GM19328 (cell line): ENCODE measurements around the gene CDH23.

Experiments
- ATAC-seq: cut with Tn5 transposase; IDR thresholded peaks from one replicate; pipeline ENCODE4 v1.9.1; 2021; ENCODE audit warnings: mild to moderate bottlenecking, moderate library complexity; ENCODE audit not compliant: unreplicated experiment

Gene CDH23

DNA sequence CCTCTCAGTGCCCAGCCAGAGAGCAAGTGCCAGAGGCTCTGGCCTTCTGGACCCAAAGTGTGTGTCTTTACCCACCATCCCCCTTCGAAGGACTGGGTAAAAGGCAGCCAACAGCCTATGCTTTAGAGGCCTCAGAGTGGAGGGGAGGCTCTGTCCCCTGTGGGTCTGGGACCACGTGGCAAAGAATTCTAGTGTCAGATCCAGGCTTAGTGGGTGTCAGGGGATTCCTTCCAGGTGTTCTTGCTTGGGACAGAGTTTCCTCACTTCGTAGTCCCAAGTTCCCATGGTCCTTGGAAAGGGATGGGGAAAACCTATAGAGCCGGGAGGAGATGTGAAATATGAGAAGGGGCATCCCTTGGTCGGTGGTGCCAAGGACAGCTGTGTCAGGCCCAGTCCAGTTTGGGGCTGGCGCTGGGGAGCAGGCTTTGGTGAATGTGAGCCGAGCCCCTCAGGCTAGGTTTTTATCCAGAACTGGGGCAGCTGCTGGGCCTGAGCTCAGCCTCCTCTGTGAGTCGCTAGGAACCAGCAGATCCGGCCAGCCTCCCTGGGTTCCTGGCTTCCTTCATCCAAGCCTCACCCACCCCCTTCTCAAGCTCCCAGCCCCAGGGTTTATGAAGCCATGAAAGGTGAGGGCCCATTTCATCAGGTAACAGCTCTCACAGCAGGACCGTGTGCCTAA is 251.7 kb downstream of the CDH23 start:
- ATAC-seq: no peak

DNA sequence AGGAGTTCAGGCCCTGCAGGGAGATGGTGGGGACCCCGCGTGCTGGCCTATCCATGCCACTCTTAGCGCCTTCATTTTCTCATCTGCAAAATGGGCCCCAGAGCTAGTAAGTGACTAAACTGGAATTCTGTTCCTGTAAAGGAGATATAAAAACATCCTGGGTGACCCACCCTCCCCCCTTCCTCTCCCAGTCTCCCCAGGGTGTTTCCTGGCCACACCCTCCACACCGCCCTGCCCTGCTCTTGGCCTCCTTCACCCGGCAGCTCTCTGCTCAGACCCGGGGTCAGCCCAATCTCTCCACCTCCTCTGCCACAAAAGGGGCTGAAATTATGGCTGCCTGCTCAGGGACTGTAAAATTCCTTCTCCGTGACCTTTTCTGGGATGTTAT is 252.2 kb downstream of the CDH23 start:
- no peak for ATAC-seq

DNA sequence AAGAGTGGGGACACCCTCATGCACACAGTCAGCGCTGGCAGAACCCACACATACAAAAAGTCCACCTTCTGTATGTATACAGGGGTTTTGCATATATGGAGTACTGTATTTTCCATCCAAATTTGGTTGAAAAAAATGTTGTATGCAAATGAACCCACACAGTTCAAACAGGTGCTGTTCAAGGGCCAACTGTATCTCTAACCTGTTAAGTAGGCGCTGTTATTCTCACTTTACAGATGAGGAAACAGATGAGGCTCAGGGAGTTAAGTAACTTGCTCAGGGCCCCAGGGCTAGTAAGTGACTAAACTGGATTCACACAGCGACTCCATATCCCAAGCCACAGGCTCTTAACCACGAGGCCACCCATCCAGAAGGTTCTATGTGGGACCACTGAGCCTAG is 252.9 kb downstream of the CDH23 start:
- no peak for ATAC-seq

DNA sequence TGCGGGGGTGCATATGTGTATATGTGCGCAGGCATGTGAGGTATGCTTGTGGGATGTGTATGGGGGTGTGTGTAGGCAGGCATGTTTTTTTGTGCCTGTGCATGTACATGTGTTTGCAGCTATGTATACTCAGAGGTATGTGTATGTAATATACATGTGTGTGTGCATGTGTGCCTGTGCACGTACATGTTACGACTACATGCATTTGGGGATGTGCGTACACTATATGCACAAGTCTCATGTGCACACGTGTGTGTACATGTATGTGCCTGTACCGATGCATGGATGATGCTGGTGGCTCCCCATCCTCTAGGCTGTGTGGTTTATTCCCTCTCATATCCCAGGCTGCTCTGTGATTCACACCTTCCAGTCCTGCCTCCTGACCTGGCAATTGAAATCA is 253.7 kb downstream of the CDH23 start:
- ATAC-seq: no peak

DNA sequence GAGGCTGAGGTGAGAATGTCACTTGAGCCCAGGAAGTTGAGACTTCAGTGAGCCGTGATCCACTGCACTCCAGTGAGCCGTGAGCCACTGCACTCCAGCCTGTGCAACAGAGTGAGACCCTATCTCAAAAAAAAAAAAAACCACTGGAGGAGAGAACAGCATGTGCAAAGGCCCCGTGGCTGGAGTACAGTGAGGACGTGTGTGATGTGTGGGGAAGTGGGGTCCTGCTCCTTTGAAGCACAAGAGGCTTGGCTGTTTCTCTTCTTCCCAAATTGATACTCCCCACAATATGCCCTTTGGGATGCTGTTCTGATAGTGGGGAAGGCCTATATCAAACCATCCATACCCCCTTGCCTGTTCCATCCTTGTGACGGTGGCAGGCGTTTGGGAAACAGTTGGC is 254.7 kb downstream of the CDH23 start:
- no peak for ATAC-seq

DNA sequence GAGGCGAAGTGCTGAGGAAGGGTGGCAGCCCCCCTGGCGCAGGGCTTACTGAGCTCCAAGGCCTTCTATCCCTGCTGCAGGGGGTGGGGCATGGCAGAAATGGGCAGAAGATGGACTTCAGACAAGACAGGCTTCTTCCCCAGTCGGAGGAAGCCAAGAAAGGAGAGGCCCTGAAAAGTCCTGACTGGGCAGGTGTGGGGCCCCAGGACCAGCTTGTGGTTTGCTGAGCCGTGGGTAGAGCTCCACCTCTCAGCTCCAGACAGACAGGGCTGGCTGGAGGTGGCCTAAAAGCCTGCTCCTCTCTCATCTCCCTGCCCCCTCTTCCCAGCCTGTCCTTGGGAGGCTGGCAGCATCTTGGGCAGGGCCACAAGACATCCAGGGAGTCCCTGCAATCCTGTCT is 255.2 kb downstream of the CDH23 start:
- no peak for ATAC-seq

DNA sequence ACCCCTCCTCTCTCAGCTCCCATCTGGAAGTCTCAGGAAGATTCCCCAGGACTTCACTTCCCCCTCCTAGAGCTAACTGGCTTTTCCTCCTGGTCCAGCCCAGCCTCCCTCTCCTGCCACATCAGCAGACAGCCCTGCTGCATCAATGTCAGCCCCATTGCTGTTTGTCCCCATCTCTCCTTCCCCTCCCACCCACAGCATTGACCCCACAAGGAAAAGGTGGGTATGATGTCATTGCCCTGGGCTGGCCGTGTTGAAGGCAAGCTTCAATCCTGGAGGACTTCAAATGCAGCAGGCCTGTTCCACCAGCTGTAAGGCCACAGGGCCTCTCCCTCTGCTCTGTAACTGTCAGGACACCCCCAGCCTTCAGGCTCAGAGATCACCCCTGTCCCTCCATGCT is 256.3 kb downstream of the CDH23 start:
- no peak for ATAC-seq

DNA sequence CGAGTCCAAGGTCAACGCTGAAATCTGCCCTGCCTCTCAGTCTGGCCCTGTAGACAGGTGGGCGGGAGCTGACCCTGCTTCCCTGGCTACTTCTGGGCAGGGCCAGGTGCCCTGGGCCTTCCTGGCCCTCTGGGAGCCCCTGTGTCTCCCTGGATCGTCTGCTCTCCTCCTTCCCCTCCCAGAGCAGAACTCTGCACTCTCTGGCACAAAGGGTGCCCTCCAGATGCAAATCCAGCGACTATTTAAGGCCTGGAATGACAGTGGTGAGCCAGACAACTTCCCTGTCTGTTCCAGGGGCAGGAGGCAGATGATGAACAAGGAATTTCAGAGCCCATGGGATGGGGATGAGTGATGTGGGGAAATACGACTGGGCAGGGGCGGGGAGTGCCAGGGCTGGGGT is 259.5 kb downstream of the CDH23 start:
- no peak for ATAC-seq

DNA sequence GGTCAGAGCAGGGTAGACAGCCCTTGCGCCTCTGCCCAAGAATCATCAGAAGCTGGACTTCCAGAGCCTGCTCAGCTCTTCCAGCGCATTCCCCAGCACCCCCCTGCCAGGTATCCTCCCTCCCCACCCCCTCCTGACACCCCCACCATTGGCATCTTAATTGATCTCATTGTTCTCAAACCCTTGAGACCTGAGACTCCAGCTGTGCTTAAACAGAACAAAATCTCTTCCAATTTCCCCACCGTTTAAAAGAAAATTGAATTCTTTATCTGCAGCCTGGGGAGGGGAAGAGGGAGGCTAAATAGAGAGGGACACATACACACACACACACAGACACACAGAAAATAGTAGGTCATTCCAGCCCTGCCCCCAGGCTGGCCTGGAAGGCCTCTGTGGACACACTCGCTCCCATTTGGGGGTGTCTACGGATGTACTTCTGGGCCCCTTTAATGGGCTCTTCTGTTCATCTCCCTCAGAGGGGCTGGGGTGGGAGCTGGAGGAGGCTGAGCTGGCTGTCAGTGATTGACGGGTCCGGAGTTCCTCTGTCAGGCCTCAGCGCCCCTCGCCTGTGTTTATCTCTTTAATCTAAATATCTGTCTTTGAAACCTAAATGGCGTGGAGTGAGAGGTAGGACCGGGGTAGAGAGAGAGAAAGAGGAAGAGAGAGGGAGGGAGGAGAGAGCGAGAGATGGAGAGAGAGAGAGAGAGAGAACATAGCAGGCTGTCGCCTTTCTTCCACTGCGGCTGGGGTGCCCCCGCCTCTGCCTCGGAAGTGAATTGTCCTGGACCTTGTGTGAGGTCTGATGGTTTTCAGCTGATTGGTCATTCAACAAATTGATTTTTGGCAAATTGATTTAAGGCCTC is 261.1 kb downstream of the CDH23 start:
- no peak for ATAC-seq

DNA sequence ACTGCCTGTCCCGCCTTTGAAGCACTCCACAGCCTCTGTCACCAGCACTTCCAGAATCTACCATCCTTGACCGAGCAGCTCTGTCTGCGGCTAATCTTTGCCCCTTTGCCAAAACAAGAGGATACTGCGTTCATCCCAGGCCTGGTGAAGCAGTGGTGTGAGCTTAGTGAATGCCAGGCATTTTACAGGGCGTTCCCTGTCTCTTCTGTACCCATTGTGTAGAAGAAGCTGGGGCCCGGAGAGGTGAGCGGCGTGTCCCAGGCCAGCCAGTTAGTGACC is 261.7 kb downstream of the CDH23 start:
- no peak for ATAC-seq

DNA sequence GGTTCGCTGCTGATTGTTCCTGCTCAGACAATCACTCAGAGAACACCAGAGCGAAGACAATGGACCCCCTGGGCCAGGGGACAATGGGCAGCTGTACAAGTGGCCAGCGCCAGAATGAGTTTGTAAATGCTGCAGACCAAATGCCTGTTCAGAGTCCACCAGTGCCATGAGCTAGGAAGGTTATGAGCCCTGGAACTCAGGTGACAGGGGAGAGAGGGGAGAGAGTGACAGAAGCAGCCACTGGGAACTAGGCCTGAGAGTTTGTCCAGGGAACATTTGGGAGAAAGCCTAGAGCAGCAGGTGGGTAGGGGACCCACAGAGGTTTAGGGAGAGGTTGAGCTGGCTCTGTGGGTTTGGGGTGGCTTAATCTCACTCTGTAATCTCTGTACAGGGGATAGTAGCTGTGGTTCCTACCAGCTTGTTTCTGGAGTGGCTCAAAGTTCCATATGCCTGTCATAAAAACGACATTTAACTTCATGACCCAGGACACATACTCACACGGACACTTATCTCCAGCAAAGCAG is 262.5 kb downstream of the CDH23 start:
- ATAC-seq: no peak

DNA sequence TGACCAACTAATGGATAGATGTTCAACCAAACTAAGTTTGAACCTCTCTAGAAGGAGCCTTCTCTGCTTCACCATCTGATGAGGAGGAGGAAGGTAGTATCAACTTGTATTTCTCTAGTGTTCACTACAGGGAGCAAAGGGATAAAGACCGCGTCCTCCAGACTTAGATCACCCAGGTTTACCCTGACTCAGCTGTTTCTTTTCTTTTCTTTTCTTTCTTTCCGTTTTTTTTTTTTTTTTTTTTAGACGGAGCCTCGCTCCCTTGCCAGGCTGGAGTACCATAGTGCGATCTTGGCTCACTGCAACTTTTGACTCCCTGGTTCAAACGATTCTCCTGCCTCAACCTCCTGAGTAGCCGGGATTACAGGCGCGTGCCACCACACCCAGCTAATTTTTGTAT is 263.0 kb downstream of the CDH23 start:
- ATAC-seq: no peak

DNA sequence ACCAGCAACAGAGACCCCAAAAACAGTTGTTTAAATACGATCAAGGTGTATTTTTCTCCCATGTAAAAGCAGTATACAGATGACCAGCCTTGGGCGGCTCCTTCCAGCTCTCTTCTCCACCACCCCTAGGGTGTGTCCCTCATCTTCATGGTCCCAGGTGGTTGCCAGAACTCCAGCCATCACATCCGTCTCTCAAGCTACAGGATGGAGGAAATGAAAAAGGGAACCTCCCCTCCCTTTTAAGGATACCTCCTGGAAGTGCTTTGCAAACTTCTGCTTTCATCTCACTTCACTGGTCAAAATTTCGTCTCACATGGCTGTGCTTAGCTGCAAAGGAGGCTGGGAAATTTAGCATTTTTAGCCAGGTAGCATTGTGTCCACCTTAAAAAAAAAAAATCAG is 263.6 kb downstream of the CDH23 start:
- no peak for ATAC-seq

DNA sequence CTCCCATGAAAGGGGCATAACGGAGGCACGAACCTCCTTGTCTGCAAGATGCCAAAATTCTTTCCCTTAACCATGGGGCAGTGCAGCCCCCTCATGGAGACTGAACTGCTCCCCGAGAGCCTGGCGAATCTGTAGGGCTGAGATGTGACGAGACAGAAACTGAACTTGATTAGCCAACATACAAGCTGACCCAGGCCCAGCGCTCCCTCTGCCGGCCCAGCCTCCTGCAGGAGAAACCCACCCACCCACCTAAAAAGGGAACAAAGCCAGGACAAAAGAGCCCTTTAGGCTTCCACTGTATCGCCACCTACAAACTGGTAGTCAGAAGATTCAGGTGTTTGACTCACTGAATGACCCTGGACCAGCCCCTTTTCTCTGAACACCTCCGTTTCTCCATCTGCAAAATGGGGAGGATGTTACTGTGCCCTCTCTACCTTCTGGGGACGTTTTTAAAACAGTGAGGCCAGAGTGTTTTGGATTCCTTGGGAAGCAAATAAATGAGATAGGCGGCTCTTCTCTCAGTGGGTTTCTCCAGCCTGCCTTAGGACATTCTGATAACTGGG is 264.4 kb downstream of the CDH23 start:
- no peak for ATAC-seq

DNA sequence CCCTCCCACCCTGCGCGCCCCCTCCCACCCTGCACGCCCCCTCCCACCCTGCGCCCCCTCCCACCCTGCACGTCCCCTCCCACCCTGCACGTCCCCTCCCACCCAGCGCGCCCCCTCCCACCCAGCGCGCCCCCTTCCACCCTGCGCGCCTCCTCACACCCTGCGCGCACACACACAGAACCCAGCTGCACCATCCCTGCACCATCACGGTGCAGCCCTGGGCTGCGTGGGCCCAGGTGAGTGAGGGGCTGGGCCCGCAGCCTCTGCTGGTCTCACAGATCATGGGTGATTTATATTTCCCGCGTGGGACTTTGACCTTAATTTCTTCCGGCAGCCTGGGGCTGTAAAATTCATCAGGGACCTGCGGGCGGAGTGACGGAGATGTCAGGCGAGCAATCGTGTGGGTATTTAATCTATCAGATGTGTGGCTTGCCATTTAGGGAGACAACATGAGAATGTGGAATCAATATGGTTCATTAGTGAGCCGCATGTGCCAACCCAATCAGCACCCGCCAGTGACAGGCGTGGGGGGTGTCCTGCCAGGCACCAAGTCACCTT is 265.1 kb downstream of the CDH23 start:
- ATAC-seq: no peak

DNA sequence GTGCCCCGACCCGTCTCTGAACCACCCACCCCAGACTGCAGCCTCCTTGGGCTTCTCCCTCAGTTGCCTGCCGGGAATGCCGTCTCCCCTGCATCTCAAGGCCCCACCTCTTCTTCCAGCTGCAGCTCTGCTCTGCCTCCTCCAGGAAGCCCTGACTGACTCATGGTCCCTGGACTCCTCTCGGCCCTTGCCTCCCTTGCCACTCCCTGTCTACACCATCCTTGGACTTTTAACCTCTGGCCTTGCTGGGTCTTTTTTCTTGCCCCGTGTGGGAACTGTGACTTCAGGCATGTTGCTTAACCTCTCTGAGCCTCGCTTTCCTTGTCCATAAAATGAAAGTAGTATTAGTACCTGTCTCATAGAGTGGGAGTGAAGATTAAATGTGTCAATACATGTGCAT is 266.6 kb downstream of the CDH23 start:
- no peak for ATAC-seq

DNA sequence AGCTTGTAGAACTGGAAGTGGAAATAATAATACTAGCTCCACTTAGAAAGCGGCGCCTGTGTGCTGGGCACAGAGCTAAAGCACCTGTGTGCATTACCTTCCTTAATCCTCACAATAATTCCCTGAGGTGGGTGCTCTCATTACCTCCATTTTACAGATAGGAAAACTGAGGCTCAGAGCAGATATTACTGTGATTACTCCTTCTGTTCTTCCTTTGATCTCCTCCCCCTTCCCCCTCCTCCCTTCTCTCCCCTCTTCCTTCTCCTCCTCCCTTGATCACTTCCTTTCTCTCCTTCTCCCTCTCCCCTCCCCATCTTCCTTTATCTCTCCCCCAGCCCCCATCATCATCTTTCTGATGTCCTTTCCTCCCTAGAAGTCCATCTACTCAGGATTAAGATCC is 267.9 kb downstream of the CDH23 start:
- no peak for ATAC-seq

DNA sequence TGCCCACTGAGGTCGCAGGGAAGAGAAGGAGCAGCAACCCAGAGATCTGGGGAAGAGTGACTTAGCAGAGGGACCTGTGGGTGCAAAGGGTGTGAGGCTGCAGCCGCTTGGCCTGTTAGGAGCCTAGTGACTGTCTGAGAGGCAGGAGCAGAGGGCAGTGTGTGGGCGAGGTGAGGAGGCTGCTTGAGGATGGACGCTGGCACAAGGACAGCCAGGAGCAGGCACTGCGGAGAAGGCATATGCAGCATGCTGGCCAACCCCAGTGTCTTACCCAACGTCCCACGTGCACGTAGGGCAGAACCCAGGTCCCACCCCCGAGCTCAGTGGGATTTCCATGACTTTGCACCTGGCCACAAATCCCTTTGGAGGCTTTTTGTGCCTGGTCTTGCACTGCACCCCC is 268.7 kb downstream of the CDH23 start:
- no peak for ATAC-seq

DNA sequence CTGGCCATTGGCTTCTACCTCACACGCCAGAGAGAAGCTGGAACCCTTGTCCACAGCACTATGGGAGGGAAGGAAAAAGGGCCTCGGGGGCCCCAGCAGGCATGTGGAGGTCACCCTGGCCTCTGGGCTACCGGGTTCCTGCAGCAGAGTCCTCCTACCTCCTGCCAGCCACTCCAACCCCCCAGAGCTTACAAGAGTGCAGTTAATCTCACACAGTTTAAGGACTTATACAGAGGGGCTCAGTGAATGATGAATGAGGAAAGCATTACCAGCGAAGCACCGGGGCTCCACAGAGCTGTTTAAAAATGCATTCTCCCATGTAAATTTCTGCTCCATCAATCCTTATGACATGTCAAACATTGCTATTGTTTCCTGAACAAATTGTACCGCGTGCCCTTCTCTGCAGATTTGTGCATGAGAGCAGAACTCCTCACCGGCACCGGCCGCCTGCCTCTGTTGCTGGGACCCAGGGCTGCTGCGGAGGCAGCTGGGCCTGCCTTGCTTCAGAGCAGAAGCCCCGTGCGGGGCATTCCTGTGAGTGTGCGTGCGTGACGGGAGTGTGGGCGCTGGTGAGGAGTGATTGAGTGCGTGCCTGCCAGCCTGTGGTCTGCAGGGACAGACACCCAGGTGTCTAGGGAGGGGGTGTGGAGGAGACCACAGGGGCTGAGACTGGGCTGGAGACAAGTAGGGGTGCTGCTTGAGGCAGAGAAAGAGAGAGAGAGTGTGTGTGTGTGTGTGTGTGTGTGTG is 270.1 kb downstream of the CDH23 start:
- ATAC-seq: no peak

DNA sequence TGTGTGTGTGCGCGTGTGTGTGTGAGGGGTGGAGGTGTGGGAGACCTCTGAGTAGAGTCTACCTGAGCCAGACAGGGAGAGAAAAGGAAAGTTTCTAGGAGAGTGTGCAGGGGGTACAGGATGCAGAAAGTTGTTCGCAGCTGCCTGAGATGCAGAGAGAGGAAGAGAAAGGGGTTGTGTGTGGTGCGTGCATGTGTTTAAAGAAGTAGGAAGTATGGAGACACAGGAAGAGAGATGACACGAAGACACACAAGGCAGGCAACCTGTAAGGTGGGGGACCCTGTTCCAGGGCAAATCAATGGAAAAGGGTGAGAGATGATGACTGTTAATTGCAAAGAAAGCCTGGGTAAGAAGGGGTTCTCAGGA is 270.6 kb downstream of the CDH23 start:
- ATAC-seq: no peak
